Measurements from ENCODE around the gene RNF141.

The RNF141 gene

GRCh38 chr11:10522921-10523320, 18.1 kb downstream of the RNF141 start:
- DNase-seq (ENCODE audit: low read depth), result no peak

GRCh38 chr11:10522276-10522675, 18.7 kb downstream of the RNF141 start:
- DNase-seq (ENCODE audit: low read depth), result no peak

GRCh38 chr11:10520562-10520961, 20.4 kb downstream of the RNF141 start:
- DNase-seq (ENCODE audit: low read depth), result no peak

GRCh38 chr11:10519630-10520029, 21.4 kb downstream of the RNF141 start:
- no peak for DNase-seq (ENCODE audit: low read depth)

- DNase-seq (ENCODE audit: low read depth), result no peak
Measured at GRCh38 chr11:10518891-10519290, 22.1 kb downstream of the RNF141 start.

- no peak for DNase-seq (ENCODE audit: low read depth)
Measured at GRCh38 chr11:10518123-10518522, 22.9 kb downstream of the RNF141 start.

- DNase-seq (ENCODE audit: low read depth), result no peak
Measured at GRCh38 chr11:10515418-10515817, 25.6 kb downstream of the RNF141 start.

- no peak for DNase-seq (ENCODE audit: low read depth)
Measured at GRCh38 chr11:10514709-10515108, 26.3 kb downstream of the RNF141 start.

GRCh38 chr11:10514202-10514601, 26.8 kb downstream of the RNF141 start:
- no peak for DNase-seq (ENCODE audit: low read depth)

- DNase-seq (ENCODE audit: low read depth), result no peak
Measured at GRCh38 chr11:10511181-10511621, 29.8 kb downstream of the RNF141 start.

- DNase-seq (ENCODE audit: low read depth), result no peak
Measured at GRCh38 chr11:10506008-10506370, 35.0 kb downstream of the RNF141 start.

- no peak for DNase-seq (ENCODE audit: low read depth)
Measured at GRCh38 chr11:10505278-10506007, 35.5 kb downstream of the RNF141 start.

- DNase-seq (ENCODE audit: low read depth), result no peak
Measured at GRCh38 chr11:10504490-10504889, 36.5 kb downstream of the RNF141 start.

- DNase-seq (ENCODE audit: low read depth), result no peak
Measured at GRCh38 chr11:10503777-10504480, 37.1 kb downstream of the RNF141 start.

- no peak for DNase-seq (ENCODE audit: low read depth)
Measured at GRCh38 chr11:10503221-10503620, 37.8 kb downstream of the RNF141 start.

- DNase-seq (ENCODE audit: low read depth), result no peak
Measured at GRCh38 chr11:10502770-10503169, 38.2 kb downstream of the RNF141 start.

GRCh38 chr11:10502065-10502680, 38.8 kb downstream of the RNF141 start:
- DNase-seq (ENCODE audit: low read depth), result no peak

GRCh38 chr11:10500757-10501684, 40.0 kb downstream of the RNF141 start:
- DNase-seq (ENCODE audit: low read depth), result no peak

GRCh38 chr11:10499874-10500601, 40.9 kb downstream of the RNF141 start:
- DNase-seq (ENCODE audit: low read depth), result no peak

GRCh38 chr11:10499452-10499851, 41.5 kb downstream of the RNF141 start:
- DNase-seq (ENCODE audit: low read depth), result no peak
